GM10847 (cell line): Measurements from ENCODE around the gene RAPGEF1.

ENCODE experiments used
- POLR2A ChIP-seq: IDR thresholded peaks from 2 replicates; pipeline ENCODE4 v1.6.1; 2011; ENCODE audit not compliant: insufficient read length; ENCODE audit errors: extremely low read depth

The RAPGEF1 gene

GRCh38 chr9:131660466-131661405 is 79.1 kb downstream of the RAPGEF1 start:
- TF ChIP-seq POLR2A: no peak

GRCh38 chr9:131658377-131659129 is 81.3 kb downstream of the RAPGEF1 start:
- TF ChIP-seq POLR2A: no peak

DNA sequence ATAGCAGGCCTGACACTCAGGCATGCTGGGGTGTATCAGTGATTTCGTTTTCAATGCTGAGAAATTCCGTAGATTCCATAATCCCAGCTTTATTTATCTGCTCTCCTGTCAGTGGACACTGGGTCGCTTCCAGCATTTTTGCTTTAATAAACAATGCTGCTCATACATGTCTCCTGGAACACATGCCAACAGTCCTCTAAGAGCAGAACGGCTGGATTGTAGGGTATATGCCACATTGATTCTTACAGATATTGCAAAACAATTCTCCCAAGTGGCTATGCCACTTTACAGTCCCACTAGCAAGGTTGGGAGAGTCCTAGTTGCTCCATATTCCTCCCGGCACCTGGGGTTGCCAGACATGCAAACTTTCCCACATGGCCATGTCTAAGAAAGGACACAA is 81.9 kb downstream of the RAPGEF1 start:
- TF ChIP-seq POLR2A: no peak

DNA sequence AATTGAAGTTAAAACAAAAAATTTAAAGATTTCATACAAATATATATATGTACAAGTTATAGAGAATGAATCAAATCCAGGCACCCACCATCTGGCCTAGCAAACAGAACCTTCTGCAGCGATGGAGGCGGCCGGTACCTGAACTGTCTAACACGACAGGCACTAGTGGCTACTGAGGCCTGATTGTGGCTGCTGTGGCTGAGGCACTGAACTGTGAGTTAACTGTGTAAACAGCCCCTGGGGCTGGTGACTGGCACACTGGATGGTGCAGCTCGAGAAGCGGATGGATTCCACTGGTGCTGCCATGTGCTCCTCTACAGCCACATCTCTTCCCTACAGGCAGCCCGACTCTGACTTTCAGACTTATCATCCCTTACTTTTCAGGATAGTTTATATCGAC is 82.4 kb downstream of the RAPGEF1 start:
- no peak for TF ChIP-seq POLR2A

- no peak for TF ChIP-seq POLR2A
Measured at GRCh38 chr9:131657037-131657377, 82.9 kb downstream of the RAPGEF1 start.

DNA sequence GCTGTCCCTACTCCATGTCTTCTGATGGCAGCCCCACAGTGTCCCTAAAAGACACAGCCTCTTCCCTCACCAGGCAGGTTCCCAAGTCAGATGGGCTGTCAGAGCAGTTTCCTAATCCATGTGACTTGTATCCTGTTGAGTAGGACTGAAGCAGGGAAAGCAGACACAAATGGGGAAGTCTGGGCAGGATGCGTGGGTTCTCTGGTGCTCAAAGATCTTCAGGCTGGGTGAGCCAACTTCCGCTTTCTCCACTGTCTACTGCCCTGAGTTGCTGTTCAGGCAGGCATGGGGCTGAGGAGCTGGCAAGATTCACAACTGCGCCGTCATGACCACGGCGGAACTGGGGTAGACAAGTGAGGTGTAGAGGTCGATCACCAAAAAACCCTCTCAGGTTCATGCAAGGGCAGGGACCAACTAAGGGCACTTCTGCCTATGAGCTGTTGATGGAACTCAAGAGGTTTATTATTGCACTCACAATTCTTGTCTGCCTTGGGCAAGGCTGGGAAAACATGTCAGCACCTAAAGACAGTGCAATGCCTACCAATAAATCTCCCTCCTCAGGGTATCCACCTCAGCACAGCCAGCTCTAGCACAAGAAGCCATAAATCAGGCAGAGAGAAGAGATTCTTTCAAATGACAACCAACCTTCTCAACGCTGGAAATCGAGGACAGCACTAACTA is 83.4 kb downstream of the RAPGEF1 start:
- no peak for TF ChIP-seq POLR2A

DNA sequence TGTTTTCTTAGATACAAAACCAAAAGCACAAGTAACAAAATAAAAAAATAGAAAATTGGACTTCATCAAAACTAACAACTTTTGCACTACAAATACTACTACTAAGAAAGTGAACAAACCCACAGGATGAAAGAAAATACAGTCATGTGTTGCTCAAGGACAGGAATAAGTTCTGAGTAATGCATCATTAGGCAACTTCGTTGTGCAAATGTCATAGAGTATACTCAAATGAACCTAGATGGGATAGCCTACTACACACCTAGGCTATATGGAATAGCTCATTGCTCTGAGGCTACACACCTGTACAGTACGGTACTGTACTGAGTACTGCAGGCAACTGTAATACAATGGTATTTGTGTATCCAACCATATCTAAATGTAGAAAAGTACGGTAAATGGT is 88.3 kb downstream of the RAPGEF1 start:
- TF ChIP-seq POLR2A: no peak

GRCh38 chr9:131651160-131651559 is 88.7 kb downstream of the RAPGEF1 start:
- no peak for TF ChIP-seq POLR2A

GRCh38 chr9:131650254-131650653 is 89.6 kb downstream of the RAPGEF1 start:
- TF ChIP-seq POLR2A: no peak

DNA sequence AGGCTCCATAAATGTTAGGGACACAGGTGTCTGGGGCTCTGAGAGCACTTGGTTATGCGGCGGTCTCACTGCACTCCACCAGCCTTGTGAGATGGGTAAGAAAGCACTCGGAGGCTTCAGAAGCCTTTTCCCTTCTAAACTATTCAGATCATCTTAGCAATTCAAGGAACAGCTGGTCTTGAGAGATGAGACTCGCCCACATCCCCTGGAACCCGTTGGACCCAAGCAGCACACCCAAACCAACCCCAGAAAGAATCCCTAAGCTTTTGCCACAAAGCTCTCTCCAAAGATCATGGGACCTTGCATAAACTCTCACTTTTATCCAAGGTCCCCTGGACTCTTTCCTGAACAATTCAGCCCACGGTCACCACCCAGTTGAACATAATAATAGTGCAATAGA is 90.2 kb downstream of the RAPGEF1 start:
- no peak for TF ChIP-seq POLR2A

- no peak for TF ChIP-seq POLR2A
Measured at GRCh38 chr9:131645078-131645776, 94.6 kb downstream of the RAPGEF1 start.

- no peak for TF ChIP-seq POLR2A
Measured at GRCh38 chr9:131642496-131643083, 97.3 kb downstream of the RAPGEF1 start.

DNA sequence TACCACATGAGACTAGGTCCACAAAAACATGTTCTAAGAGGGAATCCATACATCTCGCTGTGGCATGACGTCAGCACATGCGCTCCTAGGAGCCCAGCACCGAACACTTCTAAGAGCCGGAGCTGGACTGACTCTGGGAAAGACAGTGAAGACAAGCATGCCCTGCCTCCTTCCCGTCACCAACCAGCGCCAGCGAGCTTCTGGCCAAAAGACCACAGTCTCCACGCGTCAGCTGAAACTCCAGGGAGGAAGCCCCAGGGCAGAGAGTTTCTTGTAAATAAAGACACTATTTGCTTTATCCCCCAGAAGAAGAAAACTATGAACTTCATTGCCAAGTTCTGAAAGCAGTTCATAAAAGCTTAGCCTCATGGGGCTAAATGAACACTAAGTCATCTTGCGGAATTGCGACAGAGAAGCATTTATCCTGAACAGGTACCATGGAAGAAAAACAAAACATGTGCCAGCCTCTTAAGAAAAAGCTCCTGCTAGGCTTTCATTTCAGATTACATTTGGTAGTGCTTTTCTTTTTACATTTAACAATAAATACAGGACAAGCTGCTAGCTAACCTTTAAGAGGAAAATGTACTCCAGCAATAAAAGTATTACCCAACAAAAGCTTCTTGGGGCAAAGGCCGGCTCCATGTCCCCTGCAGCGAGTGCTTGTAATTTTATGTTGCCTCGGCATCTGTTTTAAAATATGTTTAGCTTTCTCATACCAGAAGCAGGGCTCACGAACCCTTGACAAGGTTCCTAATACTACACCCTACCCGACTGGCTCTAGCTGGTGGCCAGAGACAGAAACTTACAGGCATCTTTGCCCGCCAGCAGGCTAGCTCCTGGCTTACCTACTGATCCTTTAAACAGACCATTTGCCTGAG is 98.0 kb downstream of the RAPGEF1 start:
- no peak for TF ChIP-seq POLR2A
